NB4 (cell line): ENCODE data around the gene CTCF.
A peak's percentile ranks its signal among the peaks of the same experiment; 100 is the strongest.

ENCODE experiments used
- DNase-seq: peaks from one replicate; pipeline ENCODE4 v3.0.0; 2010; ENCODE audit warnings: low read depth
- H3K4me3 ChIP-seq: one replicate; pipeline ENCODE4 v1.5.1; 2011; ENCODE audit warnings: mild to moderate bottlenecking, low read depth, low read length, moderate library complexity
- MYC ChIP-seq: IDR thresholded peaks from 2 replicates; pipeline ENCODE4 v1.6.1; 2011; ENCODE audit warnings: low read depth, low read length
- POLR2A ChIP-seq: IDR thresholded peaks from 2 replicates; pipeline ENCODE4 v1.6.1; 2011; ENCODE audit warnings: mild to moderate bottlenecking; ENCODE audit not compliant: insufficient read length; ENCODE audit errors: extremely low read depth
- TF ChIP-seq, protein P1 (sequence below): IDR thresholded peaks from one replicate; pipeline ENCODE4 v1.5.1; 2012; ENCODE audit warnings: low read depth, low read length
- TF ChIP-seq, protein P2 (sequence below): IDR thresholded peaks from 2 replicates; pipeline ENCODE4 v1.6.1; 2011; ENCODE audit warnings: low read depth, low read length

The CTCF gene

DNA sequence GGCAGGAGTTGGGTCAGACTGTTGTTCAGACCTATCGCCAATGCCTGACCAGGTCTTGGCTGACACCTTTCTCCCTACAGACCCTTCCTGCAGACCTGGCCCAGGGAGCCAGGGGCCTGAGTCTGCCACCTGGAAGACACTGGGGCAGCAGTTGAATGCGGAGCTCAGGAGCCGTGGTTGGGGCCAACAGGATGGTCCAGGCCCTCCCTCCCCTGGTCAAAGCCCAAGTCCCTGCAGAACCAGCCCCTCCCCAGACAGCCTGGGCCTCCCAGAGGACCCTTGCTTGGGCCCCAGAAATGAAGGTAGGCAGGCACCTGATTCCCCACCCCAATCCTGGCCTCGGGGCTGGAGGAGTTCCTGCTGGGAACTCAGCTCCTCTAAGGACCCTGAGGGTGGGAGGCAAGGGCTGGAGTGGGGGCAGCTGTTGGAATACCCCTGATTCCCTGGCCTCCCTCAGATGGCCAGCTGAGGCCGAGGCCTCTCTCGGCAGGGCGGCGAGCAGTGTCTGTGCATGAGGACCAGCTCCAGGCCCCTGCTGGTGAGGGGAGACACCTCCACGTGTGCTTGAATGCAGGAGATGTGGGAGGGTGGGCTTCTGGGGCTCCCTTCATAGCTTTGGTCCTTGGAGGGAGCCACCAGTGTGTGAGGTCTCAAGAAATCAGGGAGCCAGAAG, 94.2 kb downstream of the CTCF start:
- no peak for TF ChIP-seq MYC
- TF ChIP-seq POLR2A = no peak
- DNase-seq = no peak
- no peak overlapping the region for H3K4me3 ChIP-seq

DNA sequence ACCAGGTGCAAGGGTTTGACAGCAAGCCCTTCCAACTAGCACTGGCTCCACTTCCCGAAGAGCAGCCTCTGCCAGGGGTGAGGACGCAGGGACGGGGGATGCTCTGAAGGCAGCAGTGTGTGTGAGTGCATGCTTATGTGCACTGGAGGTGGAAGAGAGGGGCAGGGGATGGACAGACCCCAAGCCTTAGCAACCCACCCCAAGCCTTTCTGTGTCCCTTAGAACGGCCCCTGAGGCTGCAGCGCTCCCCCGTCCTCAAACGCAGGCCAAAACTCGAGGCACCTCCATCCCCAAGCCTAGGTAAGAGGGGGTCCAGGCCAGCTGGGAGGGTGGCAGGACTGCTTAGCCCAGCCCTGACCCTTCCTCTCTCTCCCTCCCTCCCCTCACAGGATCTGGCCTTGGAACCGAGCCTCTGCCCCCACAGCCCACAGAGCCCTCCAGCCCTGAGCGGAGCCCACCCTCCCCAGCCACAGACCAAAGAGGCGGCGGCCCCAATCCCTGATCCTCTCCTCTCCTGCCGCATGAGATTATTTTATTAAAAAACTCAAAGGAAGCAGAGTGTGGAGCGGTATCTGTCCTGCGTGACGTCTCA, 94.8 kb downstream of the CTCF start:
- H3K4me3 ChIP-seq = no peak overlapping the region
- no peak for DNase-seq
- TF ChIP-seq, protein P1, sequence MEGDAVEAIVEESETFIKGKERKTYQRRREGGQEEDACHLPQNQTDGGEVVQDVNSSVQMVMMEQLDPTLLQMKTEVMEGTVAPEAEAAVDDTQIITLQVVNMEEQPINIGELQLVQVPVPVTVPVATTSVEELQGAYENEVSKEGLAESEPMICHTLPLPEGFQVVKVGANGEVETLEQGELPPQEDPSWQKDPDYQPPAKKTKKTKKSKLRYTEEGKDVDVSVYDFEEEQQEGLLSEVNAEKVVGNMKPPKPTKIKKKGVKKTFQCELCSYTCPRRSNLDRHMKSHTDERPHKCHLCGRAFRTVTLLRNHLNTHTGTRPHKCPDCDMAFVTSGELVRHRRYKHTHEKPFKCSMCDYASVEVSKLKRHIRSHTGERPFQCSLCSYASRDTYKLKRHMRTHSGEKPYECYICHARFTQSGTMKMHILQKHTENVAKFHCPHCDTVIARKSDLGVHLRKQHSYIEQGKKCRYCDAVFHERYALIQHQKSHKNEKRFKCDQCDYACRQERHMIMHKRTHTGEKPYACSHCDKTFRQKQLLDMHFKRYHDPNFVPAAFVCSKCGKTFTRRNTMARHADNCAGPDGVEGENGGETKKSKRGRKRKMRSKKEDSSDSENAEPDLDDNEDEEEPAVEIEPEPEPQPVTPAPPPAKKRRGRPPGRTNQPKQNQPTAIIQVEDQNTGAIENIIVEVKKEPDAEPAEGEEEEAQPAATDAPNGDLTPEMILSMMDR = no peak
- TF ChIP-seq, protein P2, sequence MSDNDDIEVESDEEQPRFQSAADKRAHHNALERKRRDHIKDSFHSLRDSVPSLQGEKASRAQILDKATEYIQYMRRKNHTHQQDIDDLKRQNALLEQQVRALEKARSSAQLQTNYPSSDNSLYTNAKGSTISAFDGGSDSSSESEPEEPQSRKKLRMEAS = no peak
- no peak for TF ChIP-seq MYC
- TF ChIP-seq POLR2A = no peak

DNA sequence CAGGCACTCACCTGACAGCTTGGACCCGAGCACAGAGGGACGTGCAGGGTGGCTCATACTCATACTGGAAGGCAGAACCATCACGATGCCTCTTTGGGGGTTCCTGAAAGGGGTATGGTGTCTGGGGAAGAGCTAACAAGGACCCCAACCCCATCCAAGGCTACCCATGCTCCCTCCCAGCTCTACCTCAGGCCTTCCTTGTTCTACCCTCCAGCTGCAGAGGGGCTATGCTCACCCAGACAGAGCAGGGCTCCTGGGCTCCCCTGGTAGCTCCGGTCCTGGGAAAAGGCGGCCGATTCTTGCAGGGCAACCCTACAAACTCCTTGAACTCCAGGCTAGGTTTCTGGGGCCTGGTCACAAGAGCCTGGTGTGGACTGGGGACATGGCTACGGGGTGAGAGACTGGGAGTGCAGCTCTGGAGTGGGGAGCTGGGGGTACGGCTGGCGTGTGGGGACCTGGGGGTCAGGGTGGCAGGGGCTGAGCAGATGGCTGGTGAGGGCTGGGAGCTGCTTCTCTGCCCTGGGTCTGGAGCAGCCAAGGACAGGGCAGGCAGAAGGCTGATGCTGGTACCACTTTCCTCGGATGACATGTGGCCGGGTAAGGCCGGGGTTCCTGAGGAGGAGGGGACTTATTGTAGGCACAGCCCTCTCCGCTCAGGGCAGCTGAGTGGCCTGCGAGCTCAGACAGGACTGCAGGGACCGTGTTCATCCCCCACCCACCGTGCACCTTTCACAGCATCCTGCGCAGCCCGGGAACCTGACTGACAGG, 95.6 kb downstream of the CTCF start:
- H3K4me3 ChIP-seq = no peak overlapping the region
- TF ChIP-seq, protein P1 = no peak
- TF ChIP-seq POLR2A (no peak), MYC (no peak)
- TF ChIP-seq, protein P2 = no peak

DNA sequence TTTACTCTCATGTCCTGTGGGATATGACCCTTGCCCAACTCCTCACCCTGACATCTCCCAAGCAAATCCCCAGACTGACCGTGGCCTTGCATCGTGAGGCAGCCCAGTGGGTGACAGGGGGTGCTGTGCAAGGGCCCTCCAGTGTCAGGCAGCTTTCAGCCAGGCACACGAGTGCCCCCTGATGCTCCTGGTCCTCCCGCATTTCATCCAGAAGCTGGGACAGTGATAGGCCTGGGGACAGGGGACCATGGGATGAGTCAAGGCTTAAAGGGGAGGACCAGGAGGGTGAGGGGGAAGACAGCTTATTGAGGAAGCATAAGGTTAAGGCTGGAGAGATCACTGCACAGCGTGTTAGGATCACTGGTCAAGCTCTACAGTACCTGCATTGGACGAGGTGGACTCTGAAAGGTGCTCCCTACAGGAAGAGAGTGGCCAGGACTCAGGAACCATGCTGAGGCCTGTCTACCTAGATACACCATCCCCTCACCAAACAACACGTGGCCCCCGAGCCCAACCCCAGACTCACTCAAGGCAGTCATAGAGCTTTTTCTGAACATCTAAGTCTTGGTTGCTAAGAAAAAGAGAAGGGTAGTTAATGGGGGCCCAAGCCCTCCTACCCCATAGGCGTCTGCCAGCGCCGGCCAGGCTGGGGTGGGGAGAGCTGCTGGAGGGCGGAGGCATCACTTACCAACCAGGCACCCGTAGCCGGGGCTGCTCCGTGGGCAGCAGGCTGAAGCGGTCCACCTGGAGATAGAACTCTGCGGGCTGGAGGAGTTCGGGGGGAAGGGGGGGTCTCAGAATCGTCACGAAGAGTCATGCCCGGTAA, 96.7 kb downstream of the CTCF start:
- TF ChIP-seq MYC (no peak), POLR2A (no peak)
- TF ChIP-seq, protein P2 = no peak
- TF ChIP-seq, protein P1 = no peak
- no peak for DNase-seq
- peak overlapping the region; percentile 73 for H3K4me3 ChIP-seq

More for the DNA sequence above, 95.6 kb downstream of the CTCF start:
- no peak for DNase-seq

DNA sequence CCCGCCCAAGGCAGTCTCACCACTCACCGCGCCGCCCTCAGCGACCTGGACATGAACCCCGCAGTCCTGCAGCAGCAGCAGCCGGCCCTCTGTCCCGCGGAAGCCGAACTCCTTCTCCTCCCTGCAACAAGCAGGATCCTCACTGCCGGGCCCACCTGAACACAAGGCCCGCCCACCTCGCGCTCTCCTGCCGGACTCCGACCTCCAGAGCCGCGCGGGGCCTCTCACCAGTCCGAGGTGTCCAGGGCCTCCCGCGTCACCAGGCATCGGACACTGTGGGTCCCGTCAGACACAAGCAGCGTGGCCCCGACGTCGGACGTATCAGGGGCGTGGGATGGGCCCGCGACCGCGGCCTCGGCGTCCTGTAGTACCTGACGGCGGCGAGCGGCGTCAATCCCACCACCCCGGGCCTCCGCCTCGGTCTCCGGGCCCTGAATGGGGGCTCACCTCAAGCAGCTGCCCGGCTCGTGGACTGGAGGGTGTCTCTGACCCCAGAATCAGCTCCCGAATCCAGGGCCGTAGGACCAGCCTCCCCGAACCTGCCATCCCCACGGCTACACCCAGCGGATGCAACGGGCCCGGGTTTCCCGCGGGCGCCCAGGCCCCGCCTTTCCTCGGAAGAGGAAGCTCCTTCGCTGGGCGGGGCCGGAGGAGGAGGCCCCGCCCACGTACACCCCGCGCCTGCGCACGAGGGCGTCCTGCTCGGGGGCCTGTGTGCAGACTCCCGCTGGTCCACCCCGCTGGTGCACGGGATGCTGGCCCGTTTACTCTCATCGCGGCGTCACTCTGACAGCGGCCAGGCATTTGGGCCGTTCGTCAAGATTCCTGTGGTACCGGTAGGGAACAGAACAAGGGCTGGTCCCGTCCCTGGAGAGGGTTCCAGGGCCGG, 97.6 kb downstream of the CTCF start, which contains the start of gene ACD:
Gene ACD, minus strand, starts transcription at position 586 of the 889 bp plus-strand sequence. Its CDS starts 40 bp downstream, at position 546.
- peak; percentile 92 for DNase-seq
- H3K4me3 ChIP-seq = peak within 1 kb of the TSS; percentile 73
- TF ChIP-seq POLR2A = peak; percentile 88
- TF ChIP-seq, protein P2 = no peak; the same call in 1 of the 2 replicates

DNA sequence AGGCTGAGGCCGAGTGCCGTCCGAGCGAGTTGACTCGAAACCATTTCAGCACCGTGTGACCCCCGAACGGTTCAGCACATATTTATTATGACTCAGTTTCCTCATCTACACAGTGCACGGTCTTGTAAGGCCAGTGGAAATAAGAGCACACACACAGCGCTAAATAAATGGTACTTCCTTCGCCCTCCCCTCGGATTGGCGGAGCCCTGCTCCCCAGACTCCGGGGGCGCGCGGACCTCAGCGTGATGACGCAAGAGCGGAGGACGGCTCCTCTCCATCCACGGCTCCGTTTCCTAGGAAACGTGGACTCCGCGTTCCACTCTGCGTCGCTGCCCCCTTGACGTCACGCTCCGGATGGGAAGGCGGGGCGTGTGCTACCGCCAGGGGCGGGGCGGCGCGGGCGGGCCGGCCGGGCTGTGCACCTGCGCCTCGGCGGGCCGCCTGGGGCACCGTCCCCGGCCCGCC, 98.3 kb downstream of the CTCF start, which contains the start of gene PARD6A:
Gene PARD6A, plus strand, starts transcription at position 397 of the 465 bp plus-strand sequence. CDS start 79 bp downstream, outside the sequence.
- TF ChIP-seq POLR2A (no peak), MYC (peak; percentile 38)
- TF ChIP-seq, protein P1 = no peak
- TF ChIP-seq, protein P2 = peak; percentile 72; the same call in 1 of the 2 replicates
- H3K4me3 ChIP-seq = peak within 1 kb of the TSS; percentile 73
- DNase-seq = peak; percentile 96
